Kidney (tissue), 14 donors: ENCODE results near the gene STX8. TPM values are rescaled to one million over a fixed set of nuclear protein-coding genes. Genes with fewer than 3 reads are reported as not detected.

ENCODE experiments used
- DNase-seq, 5 donors: peaks; one replicate each; pipeline ENCODE4 v3.0.0-alpha.2; 2013 to 2020
- FAIRE-seq: peaks from 2 replicates; lab custom pipeline; 2012; peaks lifted over from hg19 to GRCh38; lab: Jason Lieb, UNC
- H3K27ac ChIP-seq, 2 donors: one replicate each; pipeline ENCODE4 v1.7.0; 2013; ENCODE audit warnings: low read depth in 2 of 2, low read length in 2 of 2, inconsistent platforms in 1 of 2
- H3K27me3 ChIP-seq: one replicate; pipeline ENCODE4 v1.7.1; 2013; ENCODE audit warnings: low read length, inconsistent platforms; ENCODE audit not compliant: control insufficient read depth, insufficient read depth
- H3K36me3 ChIP-seq, 3 donors: one replicate each; pipeline versions ENCODE4 v1.7.0 to v1.7.1; 2013; ENCODE audit warnings: low read length in 3 of 3, control low read depth in 1 of 3, inconsistent platforms in 1 of 3; ENCODE audit not compliant: insufficient read depth in 3 of 3, control insufficient read depth in 2 of 3
- H3K4me1 ChIP-seq, 3 donors: one replicate each; pipeline versions ENCODE4 v1.7.0 to v1.7.1; 2013; ENCODE audit warnings: low read length in 3 of 3, inconsistent platforms in 1 of 3, low read depth in 1 of 3; ENCODE audit not compliant: control insufficient read depth in 2 of 3, insufficient read depth in 2 of 3
- H3K4me3 ChIP-seq, 3 donors: one replicate each; pipeline versions ENCODE4 v1.7.0 to v1.8.1; 2013; ENCODE audit warnings: low read length in 3 of 3, control low read depth in 1 of 3, inconsistent platforms in 1 of 3
- H3K9ac ChIP-seq, 3 donors: one replicate each; pipeline versions ENCODE4 v1.7.0 to v1.7.1; 2013; ENCODE audit warnings: low read length in 3 of 3, control low read depth in 1 of 3, inconsistent platforms in 1 of 3
- H3K9me3 ChIP-seq, 3 donors: one replicate each; pipeline versions ENCODE4 v1.7.0 to v1.7.1; 2013; ENCODE audit warnings: low read length in 3 of 3, control low read depth in 1 of 3, inconsistent platforms in 1 of 3; ENCODE audit not compliant: control insufficient read depth in 2 of 3, insufficient read depth in 1 of 3
- intact Hi-C: fragments of 100-400 bp; cut with DNase I; formaldehyde crosslinking; loops from one replicate; pipeline ENCODE4 v1.11.1; 2022
- polyA plus RNA-seq: library from polyadenylated mRNA; stranded (reverse); fragments of 350-450 nt; fragmentation: Illumina TruSeq; extraction: RNeasy Lipid Tissue Mini Kit (QIAGEN cat#74804); gene quantifications from one replicate; pipeline ENCODE4 v1.2.3, GENCODE V29; 2014; ENCODE audit warnings: low read depth, low replicate concordance; ENCODE audit not compliant: insufficient read depth
- total RNA-seq: library from RNA; stranded (reverse); fragmentation: NEBNext Ultra II Directional; extraction: Animal tissue kit (Norgen Biotek cat#: 25700); gene quantifications from one replicate; pipeline ENCODE4 v1.2.1, GENCODE V29; 2021
- TF ChIP-seq, protein P1 (sequence below): IDR thresholded peaks from 3 replicates; pipeline ENCODE4 v1.5.1; 2012; ENCODE audit warnings: mild to moderate bottlenecking, moderate library complexity, borderline replicate concordance; ENCODE audit not compliant: insufficient read depth; ENCODE audit errors: extremely low read depth
- donor health status: control.
- donor health status: control.
- donor health status: control.
- donor health status: control.
- donor health status: control.
- donor health status: DM: yes; HTN: yes; CAD: no.
- donor health status: Normal renal cell carcinoma (clear cell type).

Gene STX8
- total and polyA plus RNA-seq, 2 donors from 2014 or later: 67.2 to 127 TPM

DNA sequence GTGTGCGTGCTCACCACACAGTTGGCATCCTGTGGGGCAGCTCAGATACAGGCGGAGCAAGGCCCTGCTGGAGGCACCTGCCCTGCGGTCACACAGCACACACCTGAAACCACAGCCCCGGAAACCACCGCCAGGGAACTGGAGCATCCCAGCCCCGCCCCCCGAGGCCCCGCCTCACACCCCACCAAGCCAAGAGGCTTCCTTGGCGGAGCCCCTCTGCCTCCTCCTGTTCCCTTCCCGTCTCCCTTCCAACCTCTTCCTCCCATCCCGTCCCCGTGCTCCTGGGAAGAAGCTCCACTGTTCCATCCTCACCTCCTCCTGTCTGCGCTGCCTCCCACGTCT, 348.9 kb downstream of the STX8 start:
- Histone ChIP-seq H3K9ac (no peak overlapping the region), H3K4me3 (no peak overlapping the region), H3K4me1 (no peaks in the 10 kb centered on the region), H3K9me3 (no peaks in the 10 kb centered on the region), H3K36me3 (no peaks in the 10 kb centered on the region), H3K27ac (no peak overlapping the region), H3K27me3 (no peaks in the 10 kb centered on the region)
- DNase-seq (peak in 1 of 5 donors; percentile 62), FAIRE-seq (no peak)
- TF ChIP-seq, protein P1, sequence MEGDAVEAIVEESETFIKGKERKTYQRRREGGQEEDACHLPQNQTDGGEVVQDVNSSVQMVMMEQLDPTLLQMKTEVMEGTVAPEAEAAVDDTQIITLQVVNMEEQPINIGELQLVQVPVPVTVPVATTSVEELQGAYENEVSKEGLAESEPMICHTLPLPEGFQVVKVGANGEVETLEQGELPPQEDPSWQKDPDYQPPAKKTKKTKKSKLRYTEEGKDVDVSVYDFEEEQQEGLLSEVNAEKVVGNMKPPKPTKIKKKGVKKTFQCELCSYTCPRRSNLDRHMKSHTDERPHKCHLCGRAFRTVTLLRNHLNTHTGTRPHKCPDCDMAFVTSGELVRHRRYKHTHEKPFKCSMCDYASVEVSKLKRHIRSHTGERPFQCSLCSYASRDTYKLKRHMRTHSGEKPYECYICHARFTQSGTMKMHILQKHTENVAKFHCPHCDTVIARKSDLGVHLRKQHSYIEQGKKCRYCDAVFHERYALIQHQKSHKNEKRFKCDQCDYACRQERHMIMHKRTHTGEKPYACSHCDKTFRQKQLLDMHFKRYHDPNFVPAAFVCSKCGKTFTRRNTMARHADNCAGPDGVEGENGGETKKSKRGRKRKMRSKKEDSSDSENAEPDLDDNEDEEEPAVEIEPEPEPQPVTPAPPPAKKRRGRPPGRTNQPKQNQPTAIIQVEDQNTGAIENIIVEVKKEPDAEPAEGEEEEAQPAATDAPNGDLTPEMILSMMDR: no peak
- intact Hi-C loops: no loop called here

DNA sequence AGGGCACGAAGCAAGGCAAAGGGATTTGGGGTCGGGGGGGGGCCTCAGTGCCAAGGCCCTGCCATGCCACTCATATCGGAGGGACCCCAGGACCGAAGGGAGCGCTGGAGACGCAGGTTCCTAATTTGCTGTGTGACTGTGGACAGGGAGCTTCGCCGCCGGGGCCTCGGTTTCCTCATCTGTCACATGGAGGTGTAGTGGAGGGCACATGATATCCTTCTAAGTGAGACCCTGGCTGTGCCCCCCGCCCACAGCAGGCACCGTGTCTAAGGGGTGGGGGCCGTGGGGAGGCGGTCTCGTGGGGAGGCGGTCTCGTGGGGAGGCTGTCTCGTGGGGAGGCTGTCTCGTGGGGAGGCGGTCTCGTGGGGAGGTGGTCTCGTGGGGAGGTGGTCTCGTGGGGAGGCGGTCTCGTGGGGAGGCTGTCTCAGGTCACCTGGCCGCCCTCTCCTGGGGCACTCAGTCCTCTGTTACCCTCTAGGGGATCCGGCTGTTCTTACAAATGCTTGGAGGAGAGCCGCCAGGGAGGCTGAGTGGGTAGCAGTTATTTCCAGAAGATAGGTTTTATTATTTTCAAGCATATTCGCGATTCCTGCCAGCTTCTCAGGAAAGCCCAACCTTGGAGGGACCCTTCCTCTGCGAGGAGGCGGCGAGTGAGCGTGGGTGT, 349.4 kb downstream of the STX8 start:
- intact Hi-C loops: no loop called here
- no peaks in the 10 kb centered on the region for H3K36me3 ChIP-seq
- H3K27ac ChIP-seq: no peak overlapping the region
- H3K27me3 ChIP-seq: no peaks in the 10 kb centered on the region
- no peaks in the 10 kb centered on the region for H3K4me1 ChIP-seq
- FAIRE-seq (no peak), DNase-seq (peak in 1 of 5 donors; percentile 47)
- no peaks in the 10 kb centered on the region for H3K9me3 ChIP-seq
- TF ChIP-seq, protein P1: no peak
- H3K9ac ChIP-seq: no peak overlapping the region
- H3K4me3 ChIP-seq: no peak overlapping the region

DNA sequence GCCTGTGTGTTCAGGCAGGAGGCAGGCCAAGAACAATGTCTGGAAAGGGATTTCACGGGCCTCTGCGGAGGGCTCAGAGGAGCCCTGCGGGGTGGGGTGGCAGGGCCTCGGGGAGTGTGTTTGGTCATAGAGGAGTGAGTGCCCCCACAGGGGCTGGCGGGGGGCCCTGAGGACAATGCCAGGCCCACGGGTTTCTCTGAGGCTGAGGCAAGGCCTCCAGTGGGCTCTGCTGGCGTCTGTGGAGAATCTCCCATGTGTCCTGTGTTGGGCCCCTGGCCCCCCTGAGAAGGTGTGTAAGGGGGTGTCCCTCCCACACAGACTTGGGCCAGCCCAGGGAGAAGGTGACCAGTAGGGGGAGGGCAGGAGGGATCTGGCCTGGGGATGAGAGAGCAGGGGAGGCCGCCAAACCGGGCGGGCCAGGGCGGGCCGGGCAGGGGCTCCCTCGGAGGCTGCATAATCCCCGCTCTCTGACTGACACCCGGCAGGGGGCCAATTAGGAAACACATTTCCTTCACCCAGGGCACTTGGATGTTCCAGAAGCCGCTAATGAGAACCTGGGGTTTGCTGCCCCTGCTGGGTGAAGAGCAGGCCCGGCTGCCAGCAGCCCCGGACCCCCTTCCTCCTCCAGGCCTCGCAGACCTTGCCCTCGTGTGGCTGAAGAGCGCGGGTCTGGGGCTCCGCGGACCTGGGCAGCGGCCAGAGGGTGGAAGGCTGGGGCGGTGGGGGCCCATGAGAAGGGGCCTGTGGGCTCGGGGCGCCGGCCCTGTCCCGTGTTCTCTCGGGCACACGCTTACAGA, 350.1 kb downstream of the STX8 start:
- Histone ChIP-seq H3K27me3 (no peaks in the 10 kb centered on the region), H3K36me3 (no peaks in the 10 kb centered on the region), H3K9ac (no peak overlapping the region), H3K9me3 (no peaks in the 10 kb centered on the region), H3K4me3 (no peak overlapping the region), H3K4me1 (no peaks in the 10 kb centered on the region), H3K27ac (no peak overlapping the region)
- TF ChIP-seq, protein P1: no peak
- no peak for FAIRE-seq
- intact Hi-C loops: no loop called here
- peak in 1 of 5 donors; percentile 66 for DNase-seq
